ENCODE data around the gene JAK1. TPM values are rescaled to one million over a fixed set of nuclear protein-coding genes. Genes with fewer than 3 reads are reported as not detected.
"Not testable (repeated sequence)": the region's sequence is repeated elsewhere in the genome, so short reads cannot be mapped to it uniquely, and the experiment has no call there.

The JAK1 gene
- total RNA-seq, 1 experiment from 2014 or later = 73.1 TPM

- POLR2A ChIA-PET = no interaction called here
- DNase-seq (ENCODE audit: unreplicated experiment) = no peak
- no peaks in the 10 kb centered on the region for H3K9me3 Mint-ChIP-seq (ENCODE audit: unreplicated experiment)
These were observed 139.4 kb downstream of the JAK1 start for GRCh38 chr1:64826991-64827390.

GRCh38 chr1:64823691-64824476 lies 142.5 kb downstream of the JAK1 start:
- DNase-seq (ENCODE audit: unreplicated experiment) = peak; percentile 88
- Mint-ChIP-seq H3K4me3 (ENCODE audit: unreplicated experiment) (no peak overlapping the region), H3K27ac (ENCODE audit: low read depth, unreplicated experiment) (peak overlapping the region; percentile 66), H3K36me3 (ENCODE audit: insufficient read depth, unreplicated experiment) (peaks cover 7% of the 10 kb centered on the region), H3K4me1 (ENCODE audit: insufficient read depth, unreplicated experiment) (peaks cover 18% of the 10 kb centered on the region), H3K27me3 (ENCODE audit: insufficient read depth, unreplicated experiment) (no peaks in the 10 kb centered on the region), H3K9me3 (ENCODE audit: unreplicated experiment) (no peaks in the 10 kb centered on the region)
- no TSS peak for BruUV-seq (replicated peaks)
- CTCF ChIA-PET = interaction anchor here (0.6 to 3.6 kb wide), 49 partner anchors 8 to 864 kb away, joined by 3 to 36 read pairs (median 4); no protein-coding TSS in a partner anchor
- POLR2A ChIA-PET = interaction anchor here (0.6 to 2.1 kb wide), 6 partner anchors 54 to 555 kb away, joined by 3 to 10 read pairs (median 4); no protein-coding TSS in a partner anchor
- intact Hi-C loops (cut with micrococcal nuclease) = loop anchor here (1.0 to 5.0 kb wide), 6 partner anchors 80 to 555 kb away; partner anchors contain the start of gene CACHD1
- peak; percentile 64 for TF ChIP-seq CTCF (IDR thresholded peaks at IDR 0.05; ENCODE audit: unreplicated experiment)

More at GRCh38 chr1:64826991-64827390, 139.4 kb downstream of the JAK1 start:
- no peak overlapping the region for H3K27ac Mint-ChIP-seq (ENCODE audit: low read depth, unreplicated experiment)
- no peak overlapping the region for H3K4me3 Mint-ChIP-seq (ENCODE audit: unreplicated experiment)
- peaks cover 12% of the 10 kb centered on the region for H3K36me3 Mint-ChIP-seq (ENCODE audit: insufficient read depth, unreplicated experiment)
- H3K4me1 Mint-ChIP-seq (ENCODE audit: insufficient read depth, unreplicated experiment) = peaks cover 18% of the 10 kb centered on the region
- no peaks in the 10 kb centered on the region for H3K27me3 Mint-ChIP-seq (ENCODE audit: insufficient read depth, unreplicated experiment)
- CTCF ChIA-PET = interaction anchor here (0.7 to 1.1 kb wide), 2 partner anchors 563 to 657 kb away, joined by 3 read pairs; no protein-coding TSS in a partner anchor
- intact Hi-C loops (cut with micrococcal nuclease) = no loop called here
- no TSS peak for BruUV-seq (replicated peaks)
- no peak for TF ChIP-seq CTCF (IDR thresholded peaks at IDR 0.05; ENCODE audit: unreplicated experiment)

GRCh38 chr1:64822621-64823020 lies 143.7 kb downstream of the JAK1 start:
- TF ChIP-seq CTCF (IDR thresholded peaks at IDR 0.05; ENCODE audit: unreplicated experiment) = no peak
- CTCF ChIA-PET = interaction anchor here (0.9 to 3.6 kb wide), 13 partner anchors 11 to 554 kb away, joined by 3 to 36 read pairs (median 7); no protein-coding TSS in a partner anchor
- Mint-ChIP-seq H3K27ac (ENCODE audit: low read depth, unreplicated experiment) (peak overlapping the region; percentile 17), H3K36me3 (ENCODE audit: insufficient read depth, unreplicated experiment) (peaks cover 7% of the 10 kb centered on the region), H3K9me3 (ENCODE audit: unreplicated experiment) (no peaks in the 10 kb centered on the region), H3K4me3 (ENCODE audit: unreplicated experiment) (no peak overlapping the region), H3K27me3 (ENCODE audit: insufficient read depth, unreplicated experiment) (no peaks in the 10 kb centered on the region), H3K4me1 (ENCODE audit: insufficient read depth, unreplicated experiment) (peaks cover 18% of the 10 kb centered on the region)
- intact Hi-C loops (cut with micrococcal nuclease) = loop anchor here (1.0 to 5.0 kb wide), 2 partner anchors 78 to 475 kb away; no protein-coding TSS in a partner anchor
- POLR2A ChIA-PET = interaction anchor here (1.3 to 2.1 kb wide), 2 partner anchors 53 to 77 kb away, joined by 3 to 10 read pairs; no protein-coding TSS in a partner anchor
- DNase-seq (ENCODE audit: unreplicated experiment) = peak; percentile 34
- no TSS peak for BruUV-seq (replicated peaks)

GRCh38 chr1:64820572-64820971 lies 145.8 kb downstream of the JAK1 start:
- H3K27me3 Mint-ChIP-seq (ENCODE audit: insufficient read depth, unreplicated experiment); H3K9me3 Mint-ChIP-seq (ENCODE audit: unreplicated experiment); H3K36me3 Mint-ChIP-seq (ENCODE audit: insufficient read depth, unreplicated experiment); DNase-seq (ENCODE audit: unreplicated experiment); BruUV-seq (replicated peaks); H3K27ac Mint-ChIP-seq (ENCODE audit: low read depth, unreplicated experiment); CTCF ChIA-PET; H3K4me3 Mint-ChIP-seq (ENCODE audit: unreplicated experiment): not testable (repeated sequence)
- H3K4me1 Mint-ChIP-seq (ENCODE audit: insufficient read depth, unreplicated experiment) = peaks cover 18% of the 10 kb centered on the region
- POLR2A ChIA-PET = interaction anchor here (1.1 kb wide), 1 partner anchor 12 kb away, joined by 5 read pairs; no protein-coding TSS in a partner anchor
- intact Hi-C loops (cut with micrococcal nuclease) = loop anchor here (5.0 kb wide), 1 partner anchor 473 kb away; no protein-coding TSS in a partner anchor

GRCh38 chr1:64817364-64817763 lies 149.0 kb downstream of the JAK1 start:
- DNase-seq (ENCODE audit: unreplicated experiment); POLR2A ChIA-PET; H3K36me3 Mint-ChIP-seq (ENCODE audit: insufficient read depth, unreplicated experiment); BruUV-seq (replicated peaks); H3K27me3 Mint-ChIP-seq (ENCODE audit: insufficient read depth, unreplicated experiment); intact Hi-C loops (cut with micrococcal nuclease); H3K4me3 Mint-ChIP-seq (ENCODE audit: unreplicated experiment); H3K4me1 Mint-ChIP-seq (ENCODE audit: insufficient read depth, unreplicated experiment); H3K27ac Mint-ChIP-seq (ENCODE audit: low read depth, unreplicated experiment); CTCF ChIA-PET; H3K9me3 Mint-ChIP-seq (ENCODE audit: unreplicated experiment): not testable (repeated sequence)

All from MCF 10A (cell line).